ENCODE data around the gene AP1G2.
A peak's percentile ranks its signal among the peaks of the same experiment; 100 is the strongest.

Gene AP1G2

GRCh38 chr14:23528555-23528954 is 39.0 kb downstream of the AP1G2 start:
- DNase-seq (ENCODE audit: low read depth in 1 of 2, low spot score in 1 of 2), result no peak
- H3K27me3 ChIP-seq (ENCODE audit: insufficient read depth, poor library complexity, severe bottlenecking), result no peaks in the 10 kb centered on the region
- no peak overlapping the region for H3K4me3 ChIP-seq (replicated peaks; ENCODE audit: insufficient read depth, low read length)
- H3K27ac ChIP-seq (replicated peaks), result no peak overlapping the region
- no peak for TF ChIP-seq SPI1 (IDR thresholded peaks at IDR 0.05; ENCODE audit: borderline replicate concordance, low read depth)
- TF ChIP-seq POLR2AphosphoS5 (IDR thresholded peaks at IDR 0.05; ENCODE audit: low read depth), result no peak
- TF ChIP-seq REST (IDR thresholded peaks at IDR 0.05; ENCODE audit: insufficient replicate concordance, low read depth), result no peak
- TF ChIP-seq, protein P1, sequence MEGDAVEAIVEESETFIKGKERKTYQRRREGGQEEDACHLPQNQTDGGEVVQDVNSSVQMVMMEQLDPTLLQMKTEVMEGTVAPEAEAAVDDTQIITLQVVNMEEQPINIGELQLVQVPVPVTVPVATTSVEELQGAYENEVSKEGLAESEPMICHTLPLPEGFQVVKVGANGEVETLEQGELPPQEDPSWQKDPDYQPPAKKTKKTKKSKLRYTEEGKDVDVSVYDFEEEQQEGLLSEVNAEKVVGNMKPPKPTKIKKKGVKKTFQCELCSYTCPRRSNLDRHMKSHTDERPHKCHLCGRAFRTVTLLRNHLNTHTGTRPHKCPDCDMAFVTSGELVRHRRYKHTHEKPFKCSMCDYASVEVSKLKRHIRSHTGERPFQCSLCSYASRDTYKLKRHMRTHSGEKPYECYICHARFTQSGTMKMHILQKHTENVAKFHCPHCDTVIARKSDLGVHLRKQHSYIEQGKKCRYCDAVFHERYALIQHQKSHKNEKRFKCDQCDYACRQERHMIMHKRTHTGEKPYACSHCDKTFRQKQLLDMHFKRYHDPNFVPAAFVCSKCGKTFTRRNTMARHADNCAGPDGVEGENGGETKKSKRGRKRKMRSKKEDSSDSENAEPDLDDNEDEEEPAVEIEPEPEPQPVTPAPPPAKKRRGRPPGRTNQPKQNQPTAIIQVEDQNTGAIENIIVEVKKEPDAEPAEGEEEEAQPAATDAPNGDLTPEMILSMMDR (IDR thresholded peaks at IDR 0.05; ENCODE audit: insufficient read depth, low read length), result no peak
- TF ChIP-seq GABPA (IDR thresholded peaks at IDR 0.05; ENCODE audit: low read depth), result no peak

- H3K27ac ChIP-seq (replicated peaks), result no peak overlapping the region
- TF ChIP-seq SPI1 (IDR thresholded peaks at IDR 0.05; ENCODE audit: borderline replicate concordance, low read depth) (no peak), GABPA (IDR thresholded peaks at IDR 0.05; ENCODE audit: low read depth) (no peak), POLR2AphosphoS5 (IDR thresholded peaks at IDR 0.05; ENCODE audit: low read depth) (no peak), REST (IDR thresholded peaks at IDR 0.05; ENCODE audit: insufficient replicate concordance, low read depth) (no peak)
- TF ChIP-seq, protein P1 (IDR thresholded peaks at IDR 0.05; ENCODE audit: insufficient read depth, low read length), result no peak
- DNase-seq (ENCODE audit: low read depth in 1 of 2, low spot score in 1 of 2), result no peak
- no peaks in the 10 kb centered on the region for H3K27me3 ChIP-seq (ENCODE audit: insufficient read depth, poor library complexity, severe bottlenecking)
- H3K4me3 ChIP-seq (replicated peaks; ENCODE audit: insufficient read depth, low read length), result no peak overlapping the region
Measured at GRCh38 chr14:23525611-23526010, 42.0 kb downstream of the AP1G2 start.

DNA sequence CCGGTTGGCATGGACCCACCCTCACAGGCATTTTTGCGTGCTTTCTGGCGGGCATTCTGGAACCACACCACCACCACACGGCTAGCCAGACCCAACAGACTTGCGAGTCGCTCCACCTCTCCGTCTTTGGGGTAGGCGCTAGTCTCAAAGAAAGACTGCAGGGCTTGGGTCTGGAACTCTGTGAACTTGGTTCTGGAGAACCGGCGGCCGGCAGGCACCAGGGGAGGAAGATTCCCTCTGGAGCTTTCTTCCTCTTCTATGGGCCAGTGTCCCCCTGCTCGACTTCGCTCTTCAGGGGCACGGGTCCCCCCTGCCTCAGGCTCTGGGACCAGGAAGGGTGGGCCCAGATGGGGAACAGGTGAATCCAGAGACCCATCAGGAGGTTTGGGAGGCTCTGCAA is 42.6 kb downstream of the AP1G2 start:
- TF ChIP-seq REST (IDR thresholded peaks at IDR 0.05; ENCODE audit: insufficient replicate concordance, low read depth), result no peak
- TF ChIP-seq, protein P1 (IDR thresholded peaks at IDR 0.05; ENCODE audit: insufficient read depth, low read length), result no peak
- TF ChIP-seq SPI1 (IDR thresholded peaks at IDR 0.05; ENCODE audit: borderline replicate concordance, low read depth), result no peak
- TF ChIP-seq GABPA (IDR thresholded peaks at IDR 0.05; ENCODE audit: low read depth), result no peak
- no peak for TF ChIP-seq POLR2AphosphoS5 (IDR thresholded peaks at IDR 0.05; ENCODE audit: low read depth)
- Histone ChIP-seq H3K27ac (replicated peaks) (peak overlapping the region; percentile 20; the same call in 1 of the 2 replicates), H3K27me3 (ENCODE audit: insufficient read depth, poor library complexity, severe bottlenecking) (no peaks in the 10 kb centered on the region), H3K4me3 (replicated peaks; ENCODE audit: insufficient read depth, low read length) (no peak overlapping the region)
- DNase-seq (ENCODE audit: low read depth in 1 of 2, low spot score in 1 of 2), result no peak
